K562 (cell line): ENCODE data around the gene AP1G2.

Experiments used
- CTCF ChIP-seq, 3 experiments: IDR thresholded peaks in 2 of 3; conservative IDR thresholded peaks in 1 of 3; 2 replicates each; pipeline ENCODE4 v1.5.1; 2011 to 2012; ENCODE audit warnings: low read length in 3 of 3, mild to moderate bottlenecking in 3 of 3, control low read depth in 2 of 3, improper control_type of control experiment in 1 of 3, inconsistent platforms in 1 of 3, low read depth in 1 of 3, mixed read lengths in 1 of 3, moderate library complexity in 1 of 3; ENCODE audit not compliant: insufficient read depth in 2 of 3
- YY1 ChIP-seq, 3 experiments: IDR thresholded peaks; 2 replicates each; pipeline ENCODE4 v1.6.1; 2011; ENCODE audit warnings: low read length in 2 of 3, mild to moderate bottlenecking in 2 of 3, moderate library complexity in 2 of 3, borderline replicate concordance in 1 of 3, control low read depth in 1 of 3, low read depth in 1 of 3; ENCODE audit not compliant: insufficient read depth in 3 of 3, insufficient replicate concordance in 2 of 3, control insufficient read depth in 1 of 3, insufficient read length in 1 of 3; ENCODE audit errors: extremely low read depth in 1 of 3

- TF ChIP-seq CTCF (IDR thresholded peaks at IDR 0.05 in 2 of 3, conservative IDR thresholded peaks at IDR 0.05 in 1 of 3; ENCODE audit: insufficient read depth in 2 of 3, low read depth in 1 of 3, low read length in 3 of 3) (no peak), YY1 (IDR thresholded peaks at IDR 0.05; ENCODE audit: borderline replicate concordance in 1 of 3, control insufficient read depth in 1 of 3, extremely low read depth in 1 of 3, insufficient read depth in 3 of 3, insufficient read length in 1 of 3, insufficient replicate concordance in 2 of 3, low read depth in 1 of 3, low read length in 2 of 3) (no peak)
These were observed 9.6 kb upstream of the AP1G2 start for GRCh38 chr14:23577004-23577681.
